GM21381 (cell line): ENCODE data around the gene PYURF.

Experiments used
- ATAC-seq: cut with Tn5 transposase; IDR thresholded peaks from one replicate; pipeline ENCODE4 v1.9.1; 2021; ENCODE audit warnings: mild to moderate bottlenecking, moderate library complexity; ENCODE audit not compliant: unreplicated experiment

The PYURF gene

GRCh38 chr4:88514557-88515511 is 8.7 kb downstream of the PYURF start:
- no peak for ATAC-seq

- ATAC-seq = no peak
These were observed 12.3 kb downstream of the PYURF start for GRCh38 chr4:88511236-88511635.

GRCh38 chr4:88503344-88503743 is 20.2 kb downstream of the PYURF start:
- ATAC-seq = no peak

GRCh38 chr4:88497859-88498409 is 25.6 kb downstream of the PYURF start:
- ATAC-seq = no peak

- no peak for ATAC-seq
These were observed 34.3 kb downstream of the PYURF start for GRCh38 chr4:88489100-88489761.

- no peak for ATAC-seq
These were observed 42.0 kb downstream of the PYURF start for GRCh38 chr4:88481537-88481936.

- ATAC-seq = no peak
These were observed 45.3 kb downstream of the PYURF start for GRCh38 chr4:88478247-88478646.

GRCh38 chr4:88477229-88477860 is 46.2 kb downstream of the PYURF start:
- no peak for ATAC-seq
